ENCODE results near the gene NEK2.

NEK2 gene

GRCh38 chr1:211621447-211622198, 53.8 kb downstream of the NEK2 start:
- no peak for DNase-seq
- Mint-ChIP-seq H3K36me3 (ENCODE audit: low read depth) (no peaks in the 10 kb centered on the region), H3K4me3 (no peak overlapping the region), H3K4me1 (ENCODE audit: low read depth) (peaks cover 5% of the 10 kb centered on the region), H3K27me3 (no peaks in the 10 kb centered on the region), H3K9me3 (no peaks in the 10 kb centered on the region), H3K27ac (no peak overlapping the region)

DNA sequence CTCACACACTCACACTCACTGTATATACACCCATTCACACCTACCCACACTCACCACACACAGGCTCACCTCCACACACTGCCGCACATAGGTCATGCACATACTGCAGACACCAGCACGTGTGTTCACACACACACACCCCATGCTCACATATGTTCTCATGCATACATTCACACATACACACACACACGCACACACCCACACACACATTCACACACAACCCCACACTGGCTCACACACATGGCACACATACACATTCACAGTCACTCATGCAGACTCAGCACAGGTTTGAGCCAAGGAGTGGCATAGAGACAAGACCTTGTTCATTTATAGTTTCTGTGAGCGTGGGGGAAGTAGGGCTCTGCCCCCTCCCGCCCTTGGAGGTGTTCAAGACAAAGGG, 55.3 kb downstream of the NEK2 start:
- Mint-ChIP-seq H3K36me3 (ENCODE audit: low read depth) (no peaks in the 10 kb centered on the region), H3K27me3 (no peaks in the 10 kb centered on the region), H3K4me1 (ENCODE audit: low read depth) (peaks cover 5% of the 10 kb centered on the region), H3K4me3 (no peak overlapping the region), H3K9me3 (no peaks in the 10 kb centered on the region), H3K27ac (no peak overlapping the region)
- DNase-seq: no peak

DNA sequence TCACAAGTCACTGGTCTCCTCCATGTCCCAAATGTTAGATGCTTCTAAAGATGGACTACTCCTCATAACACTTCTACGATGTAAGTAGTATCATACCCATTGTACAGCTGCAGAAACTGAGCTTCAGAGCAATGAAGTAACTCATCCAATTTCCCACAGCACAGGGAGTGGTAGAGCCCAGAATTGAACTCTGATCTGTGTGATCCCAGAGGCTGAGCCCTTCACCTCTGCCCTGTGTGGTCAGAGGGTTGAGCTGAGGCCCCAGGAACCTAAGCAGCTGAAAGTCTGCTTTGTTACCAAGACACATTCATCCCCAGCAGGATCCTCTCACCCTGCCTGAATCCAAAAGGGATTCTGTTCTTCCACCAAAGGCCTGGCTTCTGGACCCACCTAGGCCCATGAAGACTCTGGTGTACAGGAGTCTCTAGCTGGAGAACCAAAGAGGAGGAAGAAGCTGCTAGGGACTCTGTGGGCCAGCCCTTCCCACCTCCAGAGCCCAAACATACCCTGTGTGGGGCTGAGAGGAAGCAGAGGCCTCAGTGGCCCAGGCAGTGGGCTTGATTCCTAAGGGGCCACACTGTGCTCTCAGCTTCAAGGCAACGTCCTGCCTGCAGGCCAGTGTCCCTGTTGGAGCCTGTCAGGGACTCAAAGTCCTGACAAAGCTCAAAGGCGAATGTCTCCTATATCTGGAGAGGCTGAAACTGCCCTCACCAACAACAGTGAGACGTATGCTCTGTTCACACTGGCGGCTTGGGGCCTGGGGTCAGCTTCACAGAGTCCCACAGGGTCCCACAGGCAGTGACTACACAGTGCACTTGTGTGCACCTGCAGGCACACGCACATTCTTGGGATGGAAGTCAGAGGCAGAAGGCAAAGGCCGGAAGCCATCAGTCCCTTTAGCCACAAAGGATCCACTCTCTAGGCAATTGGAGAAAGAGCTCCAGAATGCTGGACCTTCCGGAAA, 56.1 kb downstream of the NEK2 start:
- Mint-ChIP-seq H3K9me3 (no peaks in the 10 kb centered on the region), H3K27me3 (no peaks in the 10 kb centered on the region), H3K4me1 (ENCODE audit: low read depth) (peaks cover 5% of the 10 kb centered on the region), H3K36me3 (ENCODE audit: low read depth) (no peaks in the 10 kb centered on the region), H3K27ac (no peak overlapping the region), H3K4me3 (no peak overlapping the region)
- no peak for DNase-seq

- Mint-ChIP-seq H3K9me3 (no peaks in the 10 kb centered on the region), H3K36me3 (ENCODE audit: low read depth) (no peaks in the 10 kb centered on the region), H3K27me3 (no peaks in the 10 kb centered on the region), H3K4me1 (ENCODE audit: low read depth) (no peaks in the 10 kb centered on the region), H3K4me3 (no peak overlapping the region), H3K27ac (no peak overlapping the region)
- DNase-seq: no peak
Measured at GRCh38 chr1:211616965-211617297, 58.5 kb downstream of the NEK2 start.

DNA sequence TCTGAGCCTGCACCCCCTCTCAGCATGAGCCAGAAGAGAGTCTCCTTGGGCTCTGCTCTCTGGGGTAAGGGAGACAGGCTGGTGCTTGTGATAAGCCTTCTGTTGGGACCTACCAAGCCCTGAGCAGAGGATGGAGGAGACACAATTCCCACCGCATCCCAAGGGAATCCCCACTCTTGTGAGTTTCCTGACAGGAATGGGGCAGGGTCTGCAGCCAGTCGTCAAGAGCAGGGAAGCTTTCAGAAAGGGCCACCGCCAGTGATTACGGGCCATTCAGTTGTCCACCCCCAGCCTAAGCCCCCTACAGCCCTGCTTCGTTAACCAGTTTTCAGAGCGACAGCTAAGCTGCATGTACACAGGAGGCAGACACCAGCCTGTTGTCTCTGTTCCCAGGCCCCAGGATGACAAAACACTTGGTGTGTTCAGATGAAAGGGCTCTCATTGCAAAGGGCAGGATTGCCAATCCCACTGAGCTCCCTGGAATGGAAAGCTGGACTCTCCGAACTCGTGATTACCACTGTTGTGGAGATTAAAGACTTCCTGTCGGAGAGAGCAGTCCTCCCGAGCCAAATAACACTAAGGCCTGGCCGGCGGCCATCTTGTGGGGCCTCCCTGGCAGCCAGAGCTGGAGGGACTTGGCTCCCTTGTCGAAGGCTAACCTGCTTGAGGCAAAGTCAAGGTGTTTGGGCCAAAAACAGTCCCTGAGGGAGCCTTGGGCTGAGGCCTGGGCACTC, 59.0 kb downstream of the NEK2 start:
- Mint-ChIP-seq H3K27me3 (no peaks in the 10 kb centered on the region), H3K36me3 (ENCODE audit: low read depth) (no peaks in the 10 kb centered on the region), H3K9me3 (no peaks in the 10 kb centered on the region)

DNA sequence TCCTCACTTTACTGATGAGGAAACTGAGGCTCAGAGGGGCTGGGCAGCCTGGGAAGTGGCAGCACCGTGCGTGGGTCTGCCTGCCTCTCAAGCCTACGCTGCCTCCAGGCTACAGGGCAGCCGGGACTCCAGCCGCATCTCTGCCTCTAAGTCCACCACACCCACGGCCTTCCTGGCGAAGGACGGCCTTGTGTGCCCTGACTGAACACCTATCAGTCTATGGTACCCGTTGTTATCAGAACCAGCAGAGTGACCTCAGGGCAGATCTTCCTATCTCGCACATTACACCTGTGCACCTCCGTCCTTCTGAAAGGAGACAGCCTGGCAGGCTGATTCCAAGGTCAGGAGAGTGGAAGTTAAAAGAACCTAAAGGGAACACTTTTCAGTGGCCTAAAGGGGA, 60.8 kb downstream of the NEK2 start:
- Mint-ChIP-seq H3K4me3 (no peak overlapping the region), H3K27me3 (no peaks in the 10 kb centered on the region), H3K27ac (no peak overlapping the region), H3K4me1 (ENCODE audit: low read depth) (no peaks in the 10 kb centered on the region), H3K36me3 (ENCODE audit: low read depth) (no peaks in the 10 kb centered on the region), H3K9me3 (no peaks in the 10 kb centered on the region)
- DNase-seq: no peak

More for the DNA sequence above, 59.0 kb downstream of the NEK2 start:
- H3K4me3 Mint-ChIP-seq: no peak overlapping the region
- no peak overlapping the region for H3K27ac Mint-ChIP-seq
- no peaks in the 10 kb centered on the region for H3K4me1 Mint-ChIP-seq (ENCODE audit: low read depth)
- DNase-seq: no peak

- DNase-seq: no peak
- Mint-ChIP-seq H3K27me3 (no peaks in the 10 kb centered on the region), H3K4me3 (no peak overlapping the region), H3K9me3 (no peaks in the 10 kb centered on the region), H3K4me1 (ENCODE audit: low read depth) (no peaks in the 10 kb centered on the region), H3K27ac (no peak overlapping the region), H3K36me3 (ENCODE audit: low read depth) (no peaks in the 10 kb centered on the region)
Measured at GRCh38 chr1:211613951-211614350, 61.5 kb downstream of the NEK2 start.

GRCh38 chr1:211613108-211613947, 62.1 kb downstream of the NEK2 start:
- no peak for DNase-seq
- no peaks in the 10 kb centered on the region for H3K4me1 Mint-ChIP-seq (ENCODE audit: low read depth)
- H3K9me3 Mint-ChIP-seq: no peaks in the 10 kb centered on the region
- no peaks in the 10 kb centered on the region for H3K36me3 Mint-ChIP-seq (ENCODE audit: low read depth)
- no peak overlapping the region for H3K27ac Mint-ChIP-seq
- no peaks in the 10 kb centered on the region for H3K27me3 Mint-ChIP-seq
- H3K4me3 Mint-ChIP-seq: no peak overlapping the region

DNA sequence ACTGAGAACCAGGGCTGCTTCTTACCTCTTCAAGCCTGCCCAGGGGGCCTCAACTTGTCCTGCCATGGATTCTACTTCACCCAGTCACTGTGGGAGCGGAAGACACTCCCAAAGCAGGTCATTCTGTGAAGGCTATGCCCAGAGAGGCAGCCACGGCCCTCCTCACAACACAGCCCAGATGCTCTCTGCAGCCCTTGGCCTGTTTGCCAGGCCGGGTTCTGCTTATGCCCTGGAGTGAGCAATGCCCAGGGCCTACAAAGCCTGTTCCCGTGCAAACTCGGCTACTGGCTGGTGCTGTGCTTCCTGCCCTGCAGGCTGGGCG, 62.7 kb downstream of the NEK2 start:
- H3K4me3 Mint-ChIP-seq: no peak overlapping the region
- H3K27ac Mint-ChIP-seq: no peak overlapping the region
- H3K36me3 Mint-ChIP-seq (ENCODE audit: low read depth): no peaks in the 10 kb centered on the region
- no peak for DNase-seq
- peaks cover 3% of the 10 kb centered on the region for H3K4me1 Mint-ChIP-seq (ENCODE audit: low read depth)
- H3K27me3 Mint-ChIP-seq: no peaks in the 10 kb centered on the region
- H3K9me3 Mint-ChIP-seq: no peaks in the 10 kb centered on the region
